Fibroblast of mammary gland (primary cell): ENCODE data around the gene CHST2.

ENCODE experiments used
- DNase-seq: peaks from one replicate; pipeline ENCODE4 v3.0.0-alpha.2; 2010; ENCODE audit warnings: low read depth
- H3K4me3 ChIP-seq: 2 replicates; pipeline ENCODE4 v1.5.1; 2011; ENCODE audit warnings: low read depth, mild to moderate bottlenecking, low read length, moderate library complexity; ENCODE audit not compliant: control insufficient read depth
- CTCF ChIP-seq: conservative IDR thresholded peaks from 2 replicates; pipeline ENCODE4 v1.5.1; 2011; ENCODE audit warnings: low read depth, low read length, inconsistent platforms; ENCODE audit not compliant: control insufficient read depth, insufficient read depth

CHST2 gene

DNA sequence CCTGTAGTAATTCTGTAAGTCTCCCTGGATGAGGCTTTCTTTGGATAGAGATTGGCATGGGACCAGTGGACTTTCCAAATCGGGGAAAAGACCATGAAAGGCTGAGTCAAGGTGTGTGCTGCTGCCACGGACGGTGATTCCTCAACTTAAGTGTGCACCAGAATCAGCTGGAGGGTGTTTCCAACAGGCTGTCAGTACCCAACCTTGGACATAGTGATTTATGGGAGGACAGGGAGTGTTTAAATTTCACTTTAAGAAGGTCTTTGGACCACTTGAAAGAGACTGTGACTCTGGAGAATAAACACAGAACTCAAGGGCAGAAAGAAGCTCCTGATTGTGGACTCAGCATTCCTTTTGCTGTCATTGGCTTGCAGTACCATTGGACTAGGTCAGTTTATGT, 20.4 kb upstream of the CHST2 start:
- TF ChIP-seq CTCF: no peak

GRCh38 chr3:143099690-143100089, 19.9 kb upstream of the CHST2 start:
- no peak for TF ChIP-seq CTCF
- no peak overlapping the region for H3K4me3 ChIP-seq

More for the DNA sequence above, 20.4 kb upstream of the CHST2 start:
- H3K4me3 ChIP-seq: no peak overlapping the region
- no peak for DNase-seq

DNA sequence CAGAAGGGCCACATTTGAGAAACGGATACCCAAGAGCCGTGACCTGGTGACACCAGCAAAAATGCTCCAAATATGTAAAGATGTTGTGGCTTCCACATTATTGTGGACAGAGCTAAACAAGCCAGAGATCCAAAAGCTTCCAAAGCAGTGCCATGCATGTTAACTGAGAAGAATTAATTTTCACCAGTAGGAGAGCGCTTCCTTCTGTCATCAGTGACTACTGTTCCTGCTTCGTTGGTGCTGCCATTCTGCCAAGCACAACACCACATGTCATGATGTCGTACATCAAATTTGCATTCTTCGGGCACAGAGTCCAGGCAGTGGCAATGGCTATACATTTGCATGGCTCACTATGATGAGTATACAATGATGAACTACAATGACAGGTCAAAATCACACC, 19.1 kb upstream of the CHST2 start:
- TF ChIP-seq CTCF: no peak
- DNase-seq: no peak
- no peak overlapping the region for H3K4me3 ChIP-seq

More at GRCh38 chr3:143099690-143100089, 19.9 kb upstream of the CHST2 start:
- no peak for DNase-seq

- H3K4me3 ChIP-seq: no peak overlapping the region
- TF ChIP-seq CTCF: no peak
- DNase-seq: no peak
Observed at GRCh38 chr3:143101792-143102381, 17.7 kb upstream of the CHST2 start.

GRCh38 chr3:143103652-143104051, 15.9 kb upstream of the CHST2 start:
- DNase-seq: no peak
- TF ChIP-seq CTCF: no peak
- H3K4me3 ChIP-seq: no peak overlapping the region

DNA sequence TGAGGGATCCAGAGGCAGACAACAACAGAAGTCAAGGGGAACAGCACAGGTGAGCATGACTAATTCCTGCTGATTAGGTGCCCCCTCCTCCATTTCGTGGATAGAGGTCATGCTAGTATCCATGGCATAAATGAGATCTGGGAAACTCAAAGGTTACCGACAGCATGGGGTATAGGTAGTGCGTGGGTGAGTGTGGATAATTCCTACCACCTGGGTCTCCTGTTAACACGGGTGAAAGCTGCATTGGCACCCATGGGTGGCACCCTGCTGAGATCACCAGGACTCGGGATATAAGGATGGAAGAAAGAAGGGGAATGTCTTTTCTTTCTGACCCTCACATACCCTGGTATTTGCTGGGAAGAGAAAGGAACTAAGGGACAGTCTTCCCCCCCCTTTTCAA, 14.4 kb upstream of the CHST2 start:
- DNase-seq: no peak
- no peak for TF ChIP-seq CTCF
- no peak overlapping the region for H3K4me3 ChIP-seq

DNA sequence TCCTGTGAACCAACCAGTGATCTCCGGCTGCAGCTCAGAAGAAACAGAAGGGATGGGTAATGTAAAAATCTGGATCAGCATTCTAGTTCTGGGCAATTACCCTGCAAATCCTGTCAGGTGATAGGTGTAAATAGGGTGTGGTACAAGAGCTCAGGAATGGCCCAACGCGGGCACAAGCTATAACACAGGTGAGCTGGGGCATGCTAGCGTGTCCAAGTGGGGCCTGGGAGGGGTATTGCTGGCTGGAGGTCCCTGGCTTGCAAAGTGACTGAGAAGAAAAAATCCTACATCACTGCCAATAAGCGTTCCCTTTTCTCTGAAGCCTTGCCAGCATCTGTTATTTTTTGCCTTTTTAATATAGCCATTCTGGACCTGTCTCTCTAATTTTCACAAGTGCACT, 9.7 kb upstream of the CHST2 start:
- no peak overlapping the region for H3K4me3 ChIP-seq
- no peak for DNase-seq
- no peak for TF ChIP-seq CTCF
